OCI-LY1 (cell line): ENCODE results near the gene NEMF.
A peak's percentile ranks its signal among the peaks of the same experiment; 100 is the strongest.

Source experiments
- H2AFZ ChIP-seq: fragments of 200-600 bp; sonication (generic), shearing (Covaris generic); 2 replicates; pipeline ENCODE4 v1.6.0; 2014; ENCODE audit warnings: antibody characterized with exemption, mild to moderate bottlenecking, low read length
- H3F3A ChIP-seq: fragments of 200-600 bp; sonication (generic), shearing (Covaris generic); 2 replicates; pipeline ENCODE4 v1.6.0; 2014; ENCODE audit warnings: mild to moderate bottlenecking, antibody characterized with exemption, low read length, moderate library complexity; ENCODE audit not compliant: insufficient read depth
- H3K27ac ChIP-seq: fragments of 200-600 bp; sonication (generic); 2 replicates; pipeline ENCODE4 v1.5.1; 2014; ENCODE audit warnings: low read length, mixed run types, mild to moderate bottlenecking, low read depth; ENCODE audit not compliant: poor library complexity, severe bottlenecking
- H3K27me3 ChIP-seq: fragments of 200-600 bp; sonication (generic); 2 replicates; pipeline ENCODE4 v1.6.0; 2014; ENCODE audit warnings: antibody characterized with exemption, mild to moderate bottlenecking, low read length, moderate library complexity; ENCODE audit not compliant: insufficient read depth
- H3K36me3 ChIP-seq: fragments of 200-600 bp; sonication (generic); 2 replicates; pipeline ENCODE4 v1.6.1; 2014; ENCODE audit warnings: mild to moderate bottlenecking, antibody characterized with exemption, low read length, moderate library complexity, mixed read lengths; ENCODE audit not compliant: insufficient read depth
- H3K4me1 ChIP-seq: fragments of 200-600 bp; sonication (generic); 2 replicates; pipeline ENCODE4 v1.5.1; 2014; ENCODE audit warnings: mild to moderate bottlenecking, low read length, moderate library complexity; ENCODE audit not compliant: insufficient read depth, severe bottlenecking
- H3K4me2 ChIP-seq: fragments of 200-600 bp; sonication (generic), shearing (Covaris generic); 2 replicates; pipeline ENCODE4 v1.6.1; 2014; ENCODE audit warnings: low read length
- H3K4me3 ChIP-seq: fragments of 200-600 bp; sonication (generic); 2 replicates; pipeline ENCODE4 v1.5.1; 2014; ENCODE audit warnings: low read length, low read depth, mild to moderate bottlenecking, mixed read lengths; ENCODE audit not compliant: poor library complexity, severe bottlenecking
- H3K79me2 ChIP-seq: fragments of 200-600 bp; shearing (Covaris generic); 2 replicates; pipeline ENCODE4 v1.6.1; 2016; ENCODE audit warnings: mixed run types, low read length, mixed read lengths; ENCODE audit not compliant: insufficient read depth
- H3K9ac ChIP-seq: fragments of 200-600 bp; sonication (generic), shearing (Covaris generic); 2 replicates; pipeline ENCODE4 v1.6.1; 2014; ENCODE audit warnings: mild to moderate bottlenecking, low read length, mixed read lengths
- H3K9me2 ChIP-seq: fragments of 200-600 bp; sonication (generic), shearing (Covaris generic); 2 replicates; pipeline ENCODE4 v1.6.1; 2014; ENCODE audit warnings: low read depth, mild to moderate bottlenecking, low read length, mixed read lengths
- H3K9me3 ChIP-seq: fragments of 200-600 bp; shearing (Covaris generic); 2 replicates; pipeline ENCODE4 v1.6.1; 2014; ENCODE audit warnings: low read length, mixed read lengths
- H4K20me1 ChIP-seq: fragments of 200-600 bp; sonication (generic), shearing (Covaris generic); 2 replicates; pipeline ENCODE4 v1.6.0; 2016; ENCODE audit warnings: mild to moderate bottlenecking, low read length; ENCODE audit not compliant: insufficient read depth
- CTCF ChIP-seq: fragments of 200-600 bp; sonication (generic), shearing (Covaris generic); IDR thresholded peaks from 2 replicates; pipeline ENCODE4 v1.5.1; 2017; ENCODE audit warnings: mild to moderate bottlenecking, antibody characterized with exemption, low read length, moderate library complexity, mixed read lengths
- EZH2 ChIP-seq: fragments of 200-600 bp; sonication (generic), shearing (Covaris generic); IDR thresholded peaks from 2 replicates; pipeline ENCODE4 v1.8.0; 2017; ENCODE audit warnings: borderline replicate concordance, mixed run types, mild to moderate bottlenecking, antibody characterized with exemption, low read length, moderate library complexity, mixed read lengths

NEMF gene

GRCh38 chr14:49767571-49768300, 84.9 kb downstream of the NEMF start, which contains the start of gene KLHDC2:
TSS of gene KLHDC2 (plus strand) at chr14:49768153. CDS start at chr14:49768469, 316 bp downstream.
- H3K4me1 ChIP-seq, result peaks cover 36% of the 10 kb centered on the region
- no peaks in the 10 kb centered on the region for H3K27me3 ChIP-seq
- H3K79me2 ChIP-seq, result peaks cover 16% of the 10 kb centered on the region; the same call in 1 of the 2 replicates
- H3K9ac ChIP-seq, result peak within 1 kb of the TSS; percentile 98
- H3K9me2 ChIP-seq, result no peaks in the 10 kb centered on the region
- no peaks in the 10 kb centered on the region for H3K9me3 ChIP-seq
- H3K4me3 ChIP-seq, result peak within 1 kb of the TSS; percentile 92
- no peaks in the 10 kb centered on the region for H4K20me1 ChIP-seq
- H3F3A ChIP-seq, result no peaks in the 10 kb centered on the region
- H2AFZ ChIP-seq, result peak within 1 kb of the TSS; percentile 92
- peak within 1 kb of the TSS; percentile 96 for H3K4me2 ChIP-seq
- peak within 1 kb of the TSS; percentile 87 for H3K27ac ChIP-seq
- peaks cover 8% of the 10 kb centered on the region; the same call in 1 of the 2 replicates for H3K36me3 ChIP-seq
- TF ChIP-seq CTCF (peak; percentile 31), EZH2 (no peak)

GRCh38 chr14:49767270-49767570, 85.4 kb downstream of the NEMF start:
- Histone ChIP-seq H3K36me3 (peaks cover 4% of the 10 kb centered on the region; the same call in 1 of the 2 replicates), H3F3A (no peaks in the 10 kb centered on the region), H3K4me1 (peaks cover 36% of the 10 kb centered on the region), H3K4me2 (peak overlapping the region; percentile 96), H2AFZ (peak overlapping the region; percentile 18), H3K9me3 (no peaks in the 10 kb centered on the region), H4K20me1 (no peaks in the 10 kb centered on the region), H3K9ac (peak overlapping the region; percentile 98), H3K27me3 (no peaks in the 10 kb centered on the region), H3K4me3 (peak overlapping the region; percentile 92), H3K79me2 (peaks cover 16% of the 10 kb centered on the region; the same call in 1 of the 2 replicates), H3K27ac (peak overlapping the region; percentile 87), H3K9me2 (no peaks in the 10 kb centered on the region)
- TF ChIP-seq EZH2, result no peak
- TF ChIP-seq CTCF, result no peak

GRCh38 chr14:49766839-49767238, 85.7 kb downstream of the NEMF start:
- peak overlapping the region; percentile 96 for H3K4me2 ChIP-seq
- no peak for TF ChIP-seq CTCF
- TF ChIP-seq EZH2, result no peak
- H2AFZ ChIP-seq, result peak overlapping the region; percentile 18; the same call in 1 of the 2 replicates
- no peaks in the 10 kb centered on the region for H4K20me1 ChIP-seq
- H3K9ac ChIP-seq, result peak overlapping the region; percentile 98
- H3K9me2 ChIP-seq, result no peaks in the 10 kb centered on the region
- peaks cover 36% of the 10 kb centered on the region for H3K4me1 ChIP-seq
- no peaks in the 10 kb centered on the region for H3K9me3 ChIP-seq
- no peaks in the 10 kb centered on the region for H3F3A ChIP-seq
- peak overlapping the region; percentile 92 for H3K4me3 ChIP-seq
- peaks cover 16% of the 10 kb centered on the region; the same call in 1 of the 2 replicates for H3K79me2 ChIP-seq
- no peaks in the 10 kb centered on the region for H3K27me3 ChIP-seq
- peaks cover 4% of the 10 kb centered on the region; the same call in 1 of the 2 replicates for H3K36me3 ChIP-seq
- H3K27ac ChIP-seq, result peak overlapping the region; percentile 87
